Measurements from ENCODE around the gene APEX1.
"Not testable (repeated sequence)": the region's sequence is repeated elsewhere in the genome, so short reads cannot be mapped to it uniquely, and the experiment has no call there.

Gene APEX1

GRCh38 chr14:20428010-20428365 lies 27.0 kb upstream of the APEX1 start:
- H3K27me3 Mint-ChIP-seq = no peaks in the 10 kb centered on the region

GRCh38 chr14:20428802-20429201 lies 26.2 kb upstream of the APEX1 start:
- no peaks in the 10 kb centered on the region for H3K27me3 Mint-ChIP-seq
- ATAC-seq (peak; percentile 24), DNase-seq (no peak)
- peak overlapping the region; percentile 71 for H3K4me3 Mint-ChIP-seq
- H3K9me3 Mint-ChIP-seq = no peaks in the 10 kb centered on the region
- peaks cover 36% of the 10 kb centered on the region for H3K4me1 Mint-ChIP-seq
- H3K27ac Mint-ChIP-seq = peak overlapping the region in 1 of 2 donors; percentile 97

More at GRCh38 chr14:20428010-20428365, 27.0 kb upstream of the APEX1 start:
- peak overlapping the region; percentile 71 for H3K4me3 Mint-ChIP-seq
- peak overlapping the region; percentile 88 to 90 for H3K27ac Mint-ChIP-seq
- H3K9me3 Mint-ChIP-seq = no peaks in the 10 kb centered on the region
- DNase-seq (peak; percentile 12 to 24), ATAC-seq (peak; percentile 49)
- peaks cover 36% of the 10 kb centered on the region for H3K4me1 Mint-ChIP-seq

GRCh38 chr14:20429801-20430669 lies 25.0 kb upstream of the APEX1 start:
- DNase-seq = peak; percentile 23 to 40
- Mint-ChIP-seq H3K4me3 (peak overlapping the region in 1 of 2 donors; percentile 71), H3K27ac (peak overlapping the region; percentile 76 to 93), H3K27me3 (no peaks in the 10 kb centered on the region), H3K9me3 (no peaks in the 10 kb centered on the region), H3K4me1 (peaks cover 36% of the 10 kb centered on the region)
- peak; percentile 48 for ATAC-seq

- no peak overlapping the region for H3K4me3 Mint-ChIP-seq
- H3K4me1 Mint-ChIP-seq = peaks cover 9% of the 10 kb centered on the region
- H3K27ac Mint-ChIP-seq = no peak overlapping the region
- no peaks in the 10 kb centered on the region for H3K27me3 Mint-ChIP-seq
- no peak for DNase-seq
- ATAC-seq = no peak
- H3K9me3 Mint-ChIP-seq = no peaks in the 10 kb centered on the region
Measured at GRCh38 chr14:20434701-20435581, 20.1 kb upstream of the APEX1 start.

- no peaks in the 10 kb centered on the region for H3K9me3 Mint-ChIP-seq
- H3K4me1 Mint-ChIP-seq = peaks cover 11% of the 10 kb centered on the region
- H3K27me3 Mint-ChIP-seq = no peaks in the 10 kb centered on the region
- DNase-seq (no peak), ATAC-seq (no peak)
- peak within 1 kb of the TSS in 1 of 2 donors; percentile 97 for H3K27ac Mint-ChIP-seq
- H3K4me3 Mint-ChIP-seq = no peak within 1 kb of the TSS
Measured at GRCh38 chr14:20435582-20436362, 19.3 kb upstream of the APEX1 start, which contains the start of gene KLHL33. Gene KLHL33, minus strand, starts transcription at chr14:20436166. Its CDS starts 355 bp downstream, at chr14:20435811.

- DNase-seq (no peak), ATAC-seq (no peak)
- H3K27me3 Mint-ChIP-seq = no peaks in the 10 kb centered on the region
- H3K4me3 Mint-ChIP-seq = no peak overlapping the region
- H3K4me1 Mint-ChIP-seq = peaks cover 16% of the 10 kb centered on the region
- H3K9me3 Mint-ChIP-seq = no peaks in the 10 kb centered on the region
- no peak overlapping the region for H3K27ac Mint-ChIP-seq
Measured at GRCh38 chr14:20436363-20436755, 18.7 kb upstream of the APEX1 start.

- Mint-ChIP-seq H3K27me3 (no peaks in the 10 kb centered on the region), H3K9me3 (no peaks in the 10 kb centered on the region), H3K4me3 (no peak overlapping the region), H3K27ac (no peak overlapping the region), H3K4me1 (peaks cover 29% of the 10 kb centered on the region)
- ATAC-seq (no peak), DNase-seq (no peak)
Measured at GRCh38 chr14:20438664-20439063, 16.4 kb upstream of the APEX1 start.

- peak overlapping the region; percentile 75 to 76 for H3K4me3 Mint-ChIP-seq
- DNase-seq = no peak
- H3K4me1 Mint-ChIP-seq = peaks cover 29% of the 10 kb centered on the region
- ATAC-seq = peak; percentile 53
- H3K9me3 Mint-ChIP-seq = no peaks in the 10 kb centered on the region
- no peaks in the 10 kb centered on the region for H3K27me3 Mint-ChIP-seq
- peak overlapping the region; percentile 51 to 87 for H3K27ac Mint-ChIP-seq
Measured at GRCh38 chr14:20440465-20440864, 14.6 kb upstream of the APEX1 start.

GRCh38 chr14:20440882-20441281 lies 14.1 kb upstream of the APEX1 start:
- peak; percentile 38 to 55 for DNase-seq
- H3K9me3 Mint-ChIP-seq = no peaks in the 10 kb centered on the region

GRCh38 chr14:20441461-20441860 lies 13.6 kb upstream of the APEX1 start:
- H3K9me3 Mint-ChIP-seq = no peaks in the 10 kb centered on the region
- H3K4me1 Mint-ChIP-seq = peaks cover 29% of the 10 kb centered on the region
- ATAC-seq (peak; percentile 6), DNase-seq (no peak)
- no peaks in the 10 kb centered on the region for H3K27me3 Mint-ChIP-seq
- no peak overlapping the region for H3K27ac Mint-ChIP-seq
- peak overlapping the region in 1 of 2 donors; percentile 75 for H3K4me3 Mint-ChIP-seq

More at GRCh38 chr14:20440882-20441281, 14.1 kb upstream of the APEX1 start:
- Mint-ChIP-seq H3K4me3 (peak overlapping the region; percentile 75 to 76), H3K27ac (peak overlapping the region; percentile 87 to 97), H3K4me1 (peaks cover 29% of the 10 kb centered on the region), H3K27me3 (no peaks in the 10 kb centered on the region)
- peak; percentile 90 for ATAC-seq

GRCh38 chr14:20443650-20444049 lies 11.4 kb upstream of the APEX1 start:
- H3K27ac Mint-ChIP-seq, ATAC-seq, H3K9me3 Mint-ChIP-seq, H3K4me3 Mint-ChIP-seq, DNase-seq, H3K27me3 Mint-ChIP-seq: not testable (repeated sequence)
- H3K4me1 Mint-ChIP-seq = peaks cover 29% of the 10 kb centered on the region

GRCh38 chr14:20446889-20447288 lies 8.1 kb upstream of the APEX1 start:
- Mint-ChIP-seq H3K27me3 (no peaks in the 10 kb centered on the region), H3K4me1 (peaks cover 10% of the 10 kb centered on the region), H3K27ac (no peak overlapping the region), H3K4me3 (no peak overlapping the region), H3K9me3 (no peaks in the 10 kb centered on the region)
- DNase-seq (no peak), ATAC-seq (no peak)

- Mint-ChIP-seq H3K4me3 (peak overlapping the region; percentile 4 to 53), H3K4me1 (peaks cover 14% of the 10 kb centered on the region)
- not testable (repeated sequence) for H3K9me3 Mint-ChIP-seq, H3K27ac Mint-ChIP-seq, ATAC-seq, DNase-seq, H3K27me3 Mint-ChIP-seq
Measured at GRCh38 chr14:20452831-20453230, 2.2 kb upstream of the APEX1 start.

GRCh38 chr14:20455355-20456300 lies 602 bp downstream of the APEX1 start:
- H3K4me1 Mint-ChIP-seq = peaks cover 36% of the 10 kb centered on the region
- H3K9me3 Mint-ChIP-seq = no peaks in the 10 kb centered on the region
- H3K4me3 Mint-ChIP-seq = no peak overlapping the region
- DNase-seq (no peak), ATAC-seq (peak; percentile 75)
- H3K27me3 Mint-ChIP-seq = no peaks in the 10 kb centered on the region
- H3K27ac Mint-ChIP-seq = no peak overlapping the region

Data from stimulated activated naive CD8-positive, alpha-beta T cell treated with anti-CD3 and anti-CD28 coated beads, Interleukin-15, amount 100 ng/mL, for 72 hours (primary cell).